HEK293 (cell line): Measurements from ENCODE around the gene PLCB3.

ENCODE experiments used
- FEZF1 ChIP-seq: fragments of 450-650 bp; formaldehyde crosslinking; IDR thresholded peaks from 2 replicates; pipeline ENCODE4 v1.5.1; 2016; ENCODE audit warnings: missing biosample characterization, missing genetic modification characterization
- GLIS2 ChIP-seq: fragments of 450-650 bp; formaldehyde crosslinking; IDR thresholded peaks from 2 replicates; pipeline ENCODE4 v1.5.1; 2016; ENCODE audit warnings: missing biosample characterization, missing genetic modification characterization
- KLF1 ChIP-seq: fragments of 450-650 bp; formaldehyde crosslinking; IDR thresholded peaks from 2 replicates; pipeline ENCODE4 v1.5.1; 2016; ENCODE audit warnings: missing biosample characterization, missing genetic modification characterization
- YY1 ChIP-seq: fragments of 450-650 bp; formaldehyde crosslinking; IDR thresholded peaks from 2 replicates; pipeline ENCODE4 v1.5.1; 2018; ENCODE audit warnings: missing biosample characterization, missing genetic modification characterization
- ZNF157 ChIP-seq: fragments of 450-650 bp; formaldehyde crosslinking; IDR thresholded peaks from 2 replicates; pipeline ENCODE4 v1.5.1; 2016; ENCODE audit warnings: missing biosample characterization, missing genetic modification characterization
- TF ChIP-seq, protein P1 (sequence below): fragments of 450-650 bp; formaldehyde crosslinking; IDR thresholded peaks from 2 replicates; pipeline ENCODE4 v1.5.1; 2016; ENCODE audit warnings: missing biosample characterization, missing genetic modification characterization
- TF ChIP-seq, protein P2 (sequence below): fragments of 450-650 bp; formaldehyde crosslinking; conservative IDR thresholded peaks from 2 replicates; pipeline ENCODE4 v1.5.1; 2016; ENCODE audit warnings: low read depth, missing biosample characterization, missing genetic modification characterization
- TF ChIP-seq, protein P3 (sequence below): fragments of 450-650 bp; formaldehyde crosslinking; IDR thresholded peaks from 2 replicates; pipeline ENCODE4 v1.5.1; 2016; ENCODE audit warnings: missing biosample characterization, missing genetic modification characterization

DNA sequence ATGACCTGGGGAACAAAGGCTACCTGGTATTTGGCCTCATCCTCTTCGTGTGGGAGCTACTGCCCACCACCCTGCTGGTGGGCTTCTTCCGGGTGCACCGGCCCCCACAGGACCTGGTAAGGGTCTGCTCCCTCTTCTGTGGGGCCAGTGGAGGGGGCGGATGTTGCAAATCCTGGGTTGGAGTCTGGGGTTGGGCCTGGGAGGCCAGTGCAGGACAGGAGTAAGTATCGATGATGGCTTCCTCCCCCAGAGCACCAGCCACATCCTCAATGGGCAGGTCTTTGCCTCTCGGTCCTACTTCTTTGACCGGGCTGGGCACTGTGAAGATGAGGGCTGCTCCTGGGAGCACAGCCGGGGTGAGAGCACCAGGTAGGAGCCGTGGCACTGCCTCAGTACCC, 37.0 kb downstream of the PLCB3 start:
- no peak for TF ChIP-seq YY1 (tag by site-specific recombination)
- TF ChIP-seq KLF1 (tag by site-specific recombination): no peak
- TF ChIP-seq, protein P1, sequence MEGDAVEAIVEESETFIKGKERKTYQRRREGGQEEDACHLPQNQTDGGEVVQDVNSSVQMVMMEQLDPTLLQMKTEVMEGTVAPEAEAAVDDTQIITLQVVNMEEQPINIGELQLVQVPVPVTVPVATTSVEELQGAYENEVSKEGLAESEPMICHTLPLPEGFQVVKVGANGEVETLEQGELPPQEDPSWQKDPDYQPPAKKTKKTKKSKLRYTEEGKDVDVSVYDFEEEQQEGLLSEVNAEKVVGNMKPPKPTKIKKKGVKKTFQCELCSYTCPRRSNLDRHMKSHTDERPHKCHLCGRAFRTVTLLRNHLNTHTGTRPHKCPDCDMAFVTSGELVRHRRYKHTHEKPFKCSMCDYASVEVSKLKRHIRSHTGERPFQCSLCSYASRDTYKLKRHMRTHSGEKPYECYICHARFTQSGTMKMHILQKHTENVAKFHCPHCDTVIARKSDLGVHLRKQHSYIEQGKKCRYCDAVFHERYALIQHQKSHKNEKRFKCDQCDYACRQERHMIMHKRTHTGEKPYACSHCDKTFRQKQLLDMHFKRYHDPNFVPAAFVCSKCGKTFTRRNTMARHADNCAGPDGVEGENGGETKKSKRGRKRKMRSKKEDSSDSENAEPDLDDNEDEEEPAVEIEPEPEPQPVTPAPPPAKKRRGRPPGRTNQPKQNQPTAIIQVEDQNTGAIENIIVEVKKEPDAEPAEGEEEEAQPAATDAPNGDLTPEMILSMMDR (tag by site-specific recombination): no peak
- no peak for TF ChIP-seq FEZF1
- no peak for TF ChIP-seq ZNF157 (tag by site-specific recombination)
- TF ChIP-seq, protein P2, sequence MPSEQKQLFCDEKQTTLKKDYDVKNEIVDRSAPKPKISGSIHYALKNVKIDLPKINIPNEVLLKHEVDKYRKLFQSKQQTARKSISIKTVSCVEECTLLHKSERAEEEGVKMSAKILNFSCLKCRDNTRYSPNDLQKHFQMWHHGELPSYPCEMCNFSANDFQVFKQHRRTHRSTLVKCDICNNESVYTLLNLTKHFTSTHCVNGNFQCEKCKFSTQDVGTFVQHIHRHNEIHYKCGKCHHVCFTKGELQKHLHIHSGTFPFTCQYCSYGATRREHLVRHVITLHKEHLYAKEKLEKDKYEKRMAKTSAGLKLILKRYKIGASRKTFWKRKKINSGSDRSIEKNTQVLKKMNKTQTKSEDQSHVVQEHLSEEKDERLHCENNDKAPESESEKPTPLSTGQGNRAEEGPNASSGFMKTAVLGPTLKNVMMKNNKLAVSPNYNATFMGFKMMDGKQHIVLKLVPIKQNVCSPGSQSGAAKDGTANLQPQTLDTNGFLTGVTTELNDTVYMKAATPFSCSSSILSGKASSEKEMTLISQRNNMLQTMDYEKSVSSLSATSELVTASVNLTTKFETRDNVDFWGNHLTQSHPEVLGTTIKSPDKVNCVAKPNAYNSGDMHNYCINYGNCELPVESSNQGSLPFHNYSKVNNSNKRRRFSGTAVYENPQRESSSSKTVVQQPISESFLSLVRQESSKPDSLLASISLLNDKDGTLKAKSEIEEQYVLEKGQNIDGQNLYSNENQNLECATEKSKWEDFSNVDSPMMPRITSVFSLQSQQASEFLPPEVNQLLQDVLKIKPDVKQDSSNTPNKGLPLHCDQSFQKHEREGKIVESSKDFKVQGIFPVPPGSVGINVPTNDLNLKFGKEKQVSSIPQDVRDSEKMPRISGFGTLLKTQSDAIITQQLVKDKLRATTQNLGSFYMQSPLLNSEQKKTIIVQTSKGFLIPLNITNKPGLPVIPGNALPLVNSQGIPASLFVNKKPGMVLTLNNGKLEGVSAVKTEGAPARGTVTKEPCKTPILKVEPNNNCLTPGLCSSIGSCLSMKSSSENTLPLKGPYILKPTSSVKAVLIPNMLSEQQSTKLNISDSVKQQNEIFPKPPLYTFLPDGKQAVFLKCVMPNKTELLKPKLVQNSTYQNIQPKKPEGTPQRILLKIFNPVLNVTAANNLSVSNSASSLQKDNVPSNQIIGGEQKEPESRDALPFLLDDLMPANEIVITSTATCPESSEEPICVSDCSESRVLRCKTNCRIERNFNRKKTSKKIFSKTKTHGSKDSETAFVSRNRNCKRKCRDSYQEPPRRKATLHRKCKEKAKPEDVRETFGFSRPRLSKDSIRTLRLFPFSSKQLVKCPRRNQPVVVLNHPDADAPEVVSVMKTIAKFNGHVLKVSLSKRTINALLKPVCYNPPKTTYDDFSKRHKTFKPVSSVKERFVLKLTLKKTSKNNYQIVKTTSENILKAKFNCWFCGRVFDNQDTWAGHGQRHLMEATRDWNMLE (tag by site-specific recombination): no peak
- TF ChIP-seq, protein P3, sequence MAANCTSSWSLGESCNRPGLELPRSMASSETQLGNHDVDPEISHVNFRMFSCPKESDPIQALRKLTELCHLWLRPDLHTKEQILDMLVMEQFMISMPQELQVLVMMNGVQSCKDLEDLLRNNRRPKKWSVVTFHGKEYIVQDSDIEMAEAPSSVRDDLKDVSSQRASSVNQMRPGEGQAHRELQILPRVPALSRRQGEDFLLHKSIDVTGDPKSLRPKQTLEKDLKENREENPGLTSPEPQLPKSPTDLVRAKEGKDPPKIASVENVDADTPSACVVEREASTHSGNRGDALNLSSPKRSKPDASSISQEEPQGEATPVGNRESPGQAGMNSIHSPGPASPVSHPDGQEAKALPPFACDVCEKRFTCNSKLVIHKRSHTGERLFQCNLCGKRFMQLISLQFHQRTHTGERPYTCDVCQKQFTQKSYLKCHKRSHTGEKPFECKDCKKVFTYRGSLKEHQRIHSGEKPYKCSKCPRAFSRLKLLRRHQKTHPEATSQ (tag by site-specific recombination): no peak
- no peak for TF ChIP-seq GLIS2 (tag by site-specific recombination)
